NCI-H345 (cell line): ENCODE measurements around the gene IRAK1.

Experiments used
- DNase-seq: peaks from one replicate; lab custom pipeline; 2025; lab: John Stamatoyannopoulos, UW

Gene IRAK1

DNA sequence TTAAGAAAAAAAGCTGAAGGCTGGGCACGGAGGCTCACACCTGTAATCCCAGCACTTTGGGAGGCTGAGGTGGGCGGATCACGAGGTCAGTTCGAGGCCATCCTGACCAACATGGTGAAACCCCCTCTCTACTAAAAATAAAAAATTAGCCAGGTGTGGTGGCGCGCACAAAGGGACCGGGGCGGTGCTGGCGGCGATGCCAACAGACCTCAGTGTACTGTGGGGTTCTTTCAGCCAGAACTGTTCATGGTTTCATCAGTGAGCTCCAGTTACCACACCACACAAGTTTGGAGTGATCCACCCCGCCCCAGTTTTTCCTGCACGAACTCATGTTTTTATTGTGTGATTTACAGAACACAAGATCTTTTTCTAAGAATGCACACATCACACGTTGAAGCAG is 21.2 kb upstream of the IRAK1 start:
- no peak for DNase-seq

DNA sequence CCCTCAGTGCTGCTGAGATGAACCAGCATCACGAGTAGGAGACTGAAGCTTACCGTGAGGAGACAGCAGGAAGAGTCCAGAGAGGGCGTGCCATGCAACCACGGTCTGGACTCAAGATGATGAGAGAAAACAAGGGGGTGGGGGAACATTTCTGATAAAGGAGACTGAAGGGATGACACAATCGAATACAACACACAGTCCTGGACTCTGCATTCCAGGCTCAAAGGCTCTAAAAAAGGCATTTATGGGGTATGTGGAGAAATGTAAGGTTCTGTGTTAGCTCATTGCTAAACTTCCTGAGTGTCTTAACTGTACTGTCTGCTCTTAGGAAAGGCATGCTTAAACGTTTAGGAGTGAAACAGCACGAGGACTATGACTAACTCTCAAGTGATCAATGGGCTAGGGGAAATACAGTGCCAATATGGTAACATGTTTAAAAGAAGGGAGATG is 20.6 kb upstream of the IRAK1 start:
- no peak for DNase-seq

DNA sequence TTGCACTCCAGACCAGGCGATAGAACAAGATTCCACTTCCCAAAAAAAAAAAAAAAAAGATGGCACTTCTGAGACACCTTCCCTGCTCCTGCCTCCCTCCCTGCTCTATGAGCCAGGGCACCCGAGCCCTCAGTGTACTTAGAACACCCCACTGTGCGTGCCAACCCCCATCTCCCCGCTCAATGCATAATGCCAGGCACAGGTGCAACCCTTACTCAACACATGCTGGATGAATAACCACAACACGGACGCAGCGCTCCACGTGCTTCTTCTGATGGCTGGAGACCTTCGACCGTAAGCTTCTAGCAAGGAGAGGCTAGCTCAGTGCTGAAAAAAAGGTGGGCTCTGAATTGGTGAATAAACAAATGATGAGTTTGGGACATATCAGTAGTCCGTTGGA is 19.9 kb upstream of the IRAK1 start:
- DNase-seq: no peak

DNA sequence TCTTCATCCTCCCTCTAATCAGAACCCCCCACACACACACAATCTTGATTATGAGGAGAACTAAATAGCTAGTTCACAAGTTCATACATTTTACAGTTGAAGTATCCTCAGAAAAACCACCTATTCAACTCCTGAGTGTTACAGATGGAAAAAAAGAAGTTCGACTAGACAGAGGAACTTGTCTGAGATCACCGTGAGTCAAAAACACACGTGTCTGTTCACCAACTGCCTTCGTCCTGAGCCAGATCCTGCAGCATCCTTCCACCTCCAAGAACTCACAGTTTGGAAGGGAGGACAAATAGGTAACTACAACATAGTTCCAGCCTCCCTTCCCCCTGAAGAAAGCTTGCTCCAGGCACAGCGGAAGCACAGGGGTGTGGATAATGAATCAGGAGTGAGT is 19.0 kb upstream of the IRAK1 start:
- DNase-seq: no peak

DNA sequence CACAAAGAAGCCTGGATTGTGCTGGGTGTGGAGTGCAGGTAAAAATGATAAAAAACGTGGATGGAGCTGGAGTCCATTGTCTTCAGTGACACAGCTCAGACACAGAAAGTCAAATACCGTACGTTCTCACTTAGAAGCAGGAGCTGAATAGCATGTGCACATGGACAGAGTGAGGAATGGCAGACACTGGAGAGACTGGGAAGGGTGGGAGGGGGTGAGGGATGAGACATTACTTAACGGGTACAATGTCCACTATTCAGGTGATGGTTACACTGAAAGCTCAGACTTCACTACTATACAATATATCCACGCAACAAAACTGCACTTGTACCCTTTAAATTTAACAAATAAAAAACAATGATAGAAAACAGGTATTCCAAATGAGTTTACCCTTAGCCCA is 18.1 kb upstream of the IRAK1 start:
- no peak for DNase-seq

DNA sequence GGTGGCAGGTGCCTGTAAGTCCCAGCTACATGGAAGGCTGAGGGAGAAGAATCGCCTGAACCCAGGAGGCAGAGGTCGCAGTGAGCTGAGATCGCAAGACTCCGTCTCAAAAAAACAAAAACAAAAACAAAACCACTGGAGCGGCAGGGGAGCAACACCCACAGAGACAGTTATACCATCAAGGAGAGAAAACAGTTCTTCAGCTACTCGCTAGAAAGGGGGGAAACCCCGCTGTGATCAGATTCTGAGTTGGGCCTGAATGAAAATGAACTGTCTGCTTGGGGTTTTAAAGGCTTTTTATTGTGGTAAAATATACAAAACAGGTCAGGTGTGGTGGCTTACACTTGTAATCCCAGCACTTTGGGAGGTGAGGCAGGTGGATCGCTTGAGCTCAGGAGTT is 16.8 kb upstream of the IRAK1 start:
- no peak for DNase-seq

DNA sequence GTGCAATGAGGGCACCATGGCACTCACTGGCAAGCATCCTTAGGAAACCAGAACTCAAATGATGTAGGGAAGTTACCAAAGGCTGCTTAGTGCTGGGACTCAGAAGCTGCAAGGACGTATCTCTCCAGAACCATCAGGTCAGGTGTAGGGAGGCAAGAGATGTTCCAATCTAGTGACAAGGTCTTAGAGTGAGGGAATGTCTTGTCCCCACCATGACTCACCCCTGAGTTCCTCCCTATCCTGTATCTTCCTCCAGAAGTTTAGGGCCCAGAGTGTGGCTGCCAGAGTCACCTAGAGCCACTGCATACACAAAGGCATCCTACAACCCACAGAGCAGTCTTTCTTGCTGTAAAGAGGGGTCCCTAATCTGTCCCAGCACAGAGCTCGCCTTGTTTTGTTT is 14.1 kb upstream of the IRAK1 start:
- no peak for DNase-seq

DNA sequence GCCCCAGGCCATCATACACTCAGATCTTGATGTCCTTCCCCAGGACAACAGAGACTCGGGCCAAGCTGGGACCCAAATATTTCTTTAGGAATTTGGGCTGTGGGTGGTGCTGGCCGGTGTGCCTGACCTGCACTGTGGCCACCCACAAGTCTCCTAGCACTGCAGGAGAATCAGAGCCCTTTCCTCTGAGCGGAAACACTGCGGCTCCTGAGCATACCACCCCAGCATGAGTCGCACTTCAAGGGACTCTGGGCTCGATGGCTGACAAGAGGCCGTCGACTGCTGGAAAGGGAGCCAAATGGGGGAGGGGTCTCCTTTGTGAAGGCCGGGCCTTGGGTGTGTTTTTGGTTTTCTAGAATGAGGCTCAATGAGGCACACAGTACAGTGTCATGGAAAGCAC is 13.0 kb upstream of the IRAK1 start:
- DNase-seq: no peak

DNA sequence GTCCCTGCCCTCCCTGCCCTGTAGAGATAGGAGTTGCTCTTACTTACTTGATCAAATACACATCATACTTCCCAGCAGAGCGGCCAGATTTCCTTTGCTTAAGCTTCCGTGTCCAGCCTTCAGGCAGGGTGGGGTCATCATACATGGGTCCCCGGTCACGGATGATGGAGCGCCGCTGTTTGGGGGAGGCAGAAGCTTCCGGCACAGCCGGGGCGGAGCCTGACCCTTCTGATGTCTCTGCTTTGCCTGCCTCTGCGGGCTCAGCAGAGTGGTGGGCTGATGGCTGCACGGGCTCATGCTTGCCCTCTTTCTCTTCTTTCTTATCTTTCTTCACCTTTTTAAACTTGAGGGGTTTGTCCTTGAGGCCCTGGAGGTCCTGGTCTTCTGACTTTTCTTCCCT is 12.5 kb upstream of the IRAK1 start:
- DNase-seq: no peak

DNA sequence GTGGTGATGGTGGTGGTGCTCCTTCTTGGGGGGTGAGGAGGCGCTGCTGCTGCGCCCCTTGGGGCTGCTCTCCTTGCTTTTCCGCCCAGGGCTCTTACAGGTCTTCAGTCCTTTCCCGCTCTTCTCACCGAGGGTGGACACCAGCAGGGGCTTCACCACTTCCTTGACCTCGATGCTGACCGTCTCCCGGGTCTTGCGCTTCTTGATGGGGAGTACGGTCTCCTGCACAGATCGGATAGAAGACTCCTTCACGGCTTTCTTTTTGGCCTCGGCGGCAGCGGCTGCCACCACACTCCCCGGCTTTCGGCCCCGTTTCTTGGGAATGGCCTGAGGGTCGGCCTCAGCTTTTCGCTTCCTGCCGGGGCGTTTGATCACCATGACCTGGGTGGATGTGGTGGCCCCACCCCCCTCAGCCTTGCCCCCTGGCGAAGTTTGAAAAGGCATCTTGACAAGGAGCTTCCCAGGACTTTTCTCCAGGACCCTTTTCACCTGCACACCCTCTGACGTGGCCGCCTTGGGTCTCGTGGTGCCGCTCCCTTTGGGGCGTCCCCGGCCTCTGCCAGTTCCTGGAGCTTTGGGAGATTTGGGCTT is 11.1 kb upstream of the IRAK1 start:
- DNase-seq: no peak

DNA sequence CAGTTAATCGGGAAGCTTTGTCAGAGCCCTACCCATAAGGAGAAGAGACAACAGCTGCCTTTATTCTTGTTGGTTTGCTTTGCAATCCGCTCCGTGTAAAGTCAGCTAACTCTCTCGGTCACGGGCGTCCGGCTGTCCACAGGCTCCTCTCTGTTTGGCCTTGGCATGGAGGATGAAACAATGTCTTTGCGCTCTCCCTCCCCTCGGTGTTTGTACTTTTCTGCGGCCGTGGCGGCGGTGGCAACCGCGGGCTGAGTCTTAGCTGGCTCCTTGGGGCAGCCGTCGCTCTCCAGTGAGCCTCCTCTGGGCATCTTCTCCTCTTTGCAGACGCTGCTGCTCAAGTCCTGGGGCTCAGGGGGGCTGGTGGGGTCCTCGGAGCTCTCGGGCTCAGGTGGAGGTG is 10.6 kb upstream of the IRAK1 start:
- no peak for DNase-seq

DNA sequence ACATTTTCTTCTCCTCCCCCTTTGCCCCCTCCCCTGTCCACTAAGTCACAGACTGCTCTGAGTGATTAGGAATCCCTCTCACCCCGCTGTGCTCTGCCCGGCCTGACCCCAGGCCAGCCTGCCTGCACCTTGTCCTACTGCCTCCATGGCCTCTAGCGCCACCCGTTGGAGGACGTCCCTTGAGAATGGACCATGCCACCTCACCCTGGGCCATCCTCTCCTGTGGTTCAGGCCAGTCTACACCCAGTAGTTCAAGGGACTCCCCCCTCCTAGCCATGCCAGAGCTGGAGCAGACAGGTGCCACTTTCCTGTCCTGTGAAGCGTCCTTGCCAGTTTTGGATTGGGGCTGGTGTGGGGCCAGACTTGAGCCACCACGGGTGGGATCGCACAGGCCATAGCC is 9.7 kb upstream of the IRAK1 start:
- DNase-seq: no peak

DNA sequence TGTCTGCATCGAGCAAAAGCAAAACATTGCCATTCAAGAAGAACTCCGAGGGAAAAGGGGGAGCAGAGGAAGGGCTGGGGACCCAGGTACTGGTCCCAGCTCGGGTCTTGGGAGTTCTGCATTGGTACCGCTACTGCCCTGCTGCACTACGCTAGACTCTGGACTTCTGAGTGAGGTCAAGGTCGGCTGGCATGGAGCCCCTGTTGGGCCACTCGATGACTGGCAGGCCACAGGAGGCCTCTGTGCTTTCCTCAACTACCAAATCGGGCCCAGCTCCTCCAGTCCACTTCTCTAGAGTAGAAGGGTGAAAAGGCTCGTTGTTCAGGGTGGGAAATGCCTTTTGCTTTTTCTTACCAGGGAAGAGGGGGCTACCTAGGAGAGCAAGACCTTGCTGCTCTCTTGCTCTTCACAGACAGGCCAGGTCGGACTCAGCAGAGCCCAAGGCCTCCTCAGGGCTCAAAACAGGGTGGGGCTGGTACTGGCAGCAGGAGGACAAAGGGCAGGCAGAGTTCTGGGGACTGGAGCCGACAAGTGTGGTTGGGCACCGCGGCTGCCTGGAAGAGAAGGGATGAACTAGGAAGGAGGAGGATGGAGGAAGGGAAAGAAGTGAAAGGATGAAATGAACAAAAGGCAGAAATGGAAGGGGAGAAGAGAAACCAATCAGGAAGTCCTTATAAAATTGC is 8.9 kb upstream of the IRAK1 start:
- no peak for DNase-seq

DNA sequence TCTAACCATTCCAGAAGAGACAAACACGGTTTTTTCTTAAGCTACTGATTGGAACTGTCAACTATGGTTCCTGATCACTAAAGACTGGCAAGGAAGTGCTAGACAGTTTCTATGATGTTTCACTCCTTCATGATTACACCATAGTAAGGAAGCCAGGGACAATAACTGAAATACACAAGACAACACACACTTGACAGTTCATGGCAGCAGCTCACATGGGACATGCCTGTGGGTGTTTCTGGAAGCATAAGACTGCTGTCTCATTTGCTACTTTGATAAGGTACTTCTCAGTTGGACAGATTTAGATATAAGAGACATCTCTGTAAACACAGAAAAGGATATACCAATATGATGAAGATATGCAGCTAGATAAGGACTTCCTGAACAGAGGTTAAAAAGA is 8.3 kb upstream of the IRAK1 start:
- no peak for DNase-seq

DNA sequence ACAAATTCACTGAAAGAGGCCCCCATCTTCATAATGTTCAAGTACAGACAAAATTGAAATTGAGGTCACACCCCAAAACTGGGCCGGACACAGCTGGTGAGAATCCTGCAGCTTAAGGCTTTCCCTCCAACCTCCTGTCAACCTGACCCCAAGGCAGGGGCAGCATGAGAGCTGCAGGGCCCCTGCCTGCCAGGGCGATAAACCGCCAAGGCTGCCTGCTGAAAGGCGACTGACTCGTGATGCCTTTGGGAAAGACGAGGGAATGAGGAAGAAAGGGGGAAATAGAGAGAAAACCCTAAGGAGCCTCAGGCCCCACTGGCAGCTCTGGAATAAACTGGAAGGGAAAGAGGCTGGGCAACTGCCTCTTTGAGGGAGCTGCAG is 7.3 kb upstream of the IRAK1 start:
- DNase-seq: no peak

DNA sequence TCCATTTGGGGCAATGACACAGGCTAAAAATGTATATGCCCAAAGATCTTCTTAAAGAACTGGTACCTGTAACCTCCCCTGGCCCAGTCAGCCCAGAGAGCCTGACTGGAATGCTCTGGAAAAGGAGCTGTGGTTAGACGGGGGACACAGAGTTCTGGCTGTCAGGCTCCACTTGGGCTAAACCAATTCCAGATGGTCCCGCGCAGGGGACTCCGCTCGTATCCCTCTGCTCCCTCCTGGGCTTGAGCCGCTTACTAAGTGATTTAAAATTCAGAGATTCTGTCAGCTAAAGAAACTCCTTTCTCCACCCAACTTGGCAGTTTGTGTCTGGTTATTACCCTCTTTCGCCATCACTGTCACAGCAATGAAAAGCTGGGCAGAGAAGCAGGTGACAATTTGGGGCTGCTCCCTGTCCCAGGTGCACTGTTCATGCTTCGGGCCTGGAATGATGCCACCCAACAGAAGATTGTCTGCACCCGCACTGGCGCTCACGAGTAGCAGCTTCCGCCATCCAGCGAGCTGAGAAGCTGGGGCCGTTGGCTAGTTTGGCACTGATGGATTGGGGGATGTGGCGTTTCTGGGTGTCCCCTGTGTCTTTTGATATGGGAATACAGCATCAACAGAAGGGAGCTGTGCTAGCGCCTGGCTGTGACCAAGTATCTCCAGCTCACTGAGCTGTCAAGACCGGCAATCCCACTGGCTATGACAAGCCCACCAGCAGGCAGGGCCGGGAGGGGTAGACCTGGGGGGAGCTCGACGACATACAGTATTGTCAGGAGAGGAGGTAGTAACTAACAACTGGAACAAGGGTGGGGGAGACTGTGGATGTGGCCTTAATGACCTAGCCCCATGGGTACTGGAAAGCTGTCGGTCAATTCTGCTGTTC is 6.7 kb upstream of the IRAK1 start:
- DNase-seq: no peak

DNA sequence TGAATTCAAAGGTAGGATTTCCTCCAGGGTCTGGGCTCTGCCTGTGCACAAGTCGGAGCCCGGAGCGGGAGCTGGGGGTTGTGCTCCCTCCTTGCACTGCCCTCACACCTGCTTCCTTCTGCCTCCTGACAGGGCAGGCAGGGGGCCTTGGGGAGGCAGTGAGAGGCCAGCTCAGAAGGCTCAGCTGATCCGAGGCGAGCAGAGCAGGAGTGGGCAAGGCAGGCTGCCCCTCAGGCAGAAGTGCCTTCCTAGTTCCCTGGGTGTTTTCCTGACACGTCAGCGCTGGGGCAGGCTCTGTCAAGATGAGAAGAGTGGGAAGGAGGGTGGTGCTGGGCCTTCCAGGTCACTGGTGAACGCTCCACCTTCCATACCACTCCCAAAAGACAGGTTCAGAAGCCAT is 5.5 kb upstream of the IRAK1 start:
- DNase-seq: no peak

DNA sequence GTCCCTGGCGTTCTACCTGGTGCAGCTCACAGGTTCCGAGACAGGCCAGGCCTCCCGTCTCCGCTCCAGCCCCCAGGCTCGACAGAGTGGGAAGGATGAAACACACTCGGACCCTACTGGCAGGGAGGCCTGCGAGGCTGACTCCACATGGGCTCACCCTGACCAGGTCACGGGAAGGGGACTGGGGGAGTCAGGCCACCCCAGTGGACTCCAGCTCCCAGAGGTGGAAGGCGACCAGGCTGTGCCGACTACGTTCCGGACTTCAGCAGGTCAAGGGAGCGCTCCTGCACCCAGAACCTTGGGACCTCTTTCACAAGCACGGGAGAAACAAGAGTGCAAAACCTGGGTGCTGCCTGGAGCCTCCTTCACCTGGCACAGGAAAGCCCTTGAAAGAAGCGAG is 4.6 kb upstream of the IRAK1 start:
- DNase-seq: no peak

DNA sequence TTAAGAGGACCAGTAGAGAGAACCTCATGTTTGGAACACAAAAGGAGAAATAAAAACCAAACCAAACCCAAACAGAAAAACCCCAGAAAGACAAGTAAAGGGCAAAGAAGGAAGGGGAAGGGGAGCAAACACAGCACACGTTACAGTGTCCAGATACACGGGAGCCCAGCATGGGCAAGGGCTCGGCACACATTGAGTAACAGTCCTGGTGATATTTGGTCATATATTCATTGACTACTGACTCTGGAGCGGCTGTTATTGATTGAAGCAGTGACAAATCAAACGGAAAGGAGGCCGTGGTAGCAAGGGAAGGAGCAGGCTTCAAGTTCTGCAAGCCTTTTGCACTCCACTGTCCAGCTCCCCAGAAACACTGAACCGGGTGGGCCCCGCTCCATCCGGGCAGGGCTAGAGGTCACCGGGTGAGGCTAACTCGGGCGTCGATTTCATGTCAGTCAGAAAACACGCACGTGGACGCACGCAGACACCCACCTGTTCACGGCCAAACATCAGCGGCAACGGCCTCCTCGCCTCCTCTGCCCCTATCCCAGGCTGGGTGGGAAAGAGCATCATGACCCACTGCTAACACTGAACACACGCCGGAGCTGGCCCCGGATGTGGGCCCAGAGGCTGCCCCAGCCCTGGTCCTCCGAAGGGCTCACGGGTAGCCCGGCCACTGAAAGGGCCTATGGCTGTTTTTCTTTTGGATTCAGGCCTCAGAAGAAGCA is 3.7 kb upstream of the IRAK1 start:
- DNase-seq: no peak

DNA sequence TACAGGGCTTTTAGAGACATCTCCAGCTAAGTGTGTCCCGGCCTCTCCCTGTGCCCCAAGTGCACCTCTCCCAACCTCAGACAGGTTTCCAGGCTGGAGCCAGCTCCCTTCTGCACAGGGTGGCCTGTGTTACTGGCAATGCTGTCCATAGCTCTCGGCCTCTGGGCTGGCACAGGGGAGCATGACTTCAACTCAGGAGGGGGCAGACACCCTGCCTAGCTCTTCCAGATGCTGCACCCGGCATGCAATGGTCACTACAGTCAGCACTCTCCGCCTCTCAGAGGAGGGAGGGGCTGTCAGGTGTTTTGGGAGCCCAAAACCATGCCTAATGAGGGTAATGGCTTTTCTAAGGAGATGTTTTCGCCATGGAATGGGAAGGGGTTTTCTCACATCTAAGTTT is 2.4 kb upstream of the IRAK1 start:
- no peak for DNase-seq

DNA sequence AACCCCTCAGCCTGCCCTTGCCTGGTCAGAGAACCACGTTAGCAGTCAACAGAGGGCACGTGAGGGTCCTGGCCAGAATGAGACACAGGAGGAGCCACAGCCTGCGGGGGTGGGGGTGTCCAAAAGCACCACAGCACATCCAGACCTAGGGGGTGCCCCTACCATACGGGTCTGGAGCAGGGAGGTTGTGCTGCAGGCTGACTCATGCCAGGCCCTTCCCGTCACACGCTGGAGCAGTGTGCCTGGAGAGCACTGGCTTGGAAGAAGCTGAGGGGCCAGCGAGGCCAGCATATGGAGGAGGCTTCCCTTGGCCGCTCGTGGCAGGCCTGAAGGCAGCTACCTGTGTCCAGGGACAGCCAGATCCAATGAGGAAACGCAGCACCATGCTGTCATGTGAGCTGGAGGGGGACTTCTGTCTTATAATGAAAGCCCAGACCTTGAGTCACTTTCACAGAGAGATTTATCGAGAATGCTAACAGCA is 1.5 kb upstream of the IRAK1 start:
- DNase-seq: no peak

DNA sequence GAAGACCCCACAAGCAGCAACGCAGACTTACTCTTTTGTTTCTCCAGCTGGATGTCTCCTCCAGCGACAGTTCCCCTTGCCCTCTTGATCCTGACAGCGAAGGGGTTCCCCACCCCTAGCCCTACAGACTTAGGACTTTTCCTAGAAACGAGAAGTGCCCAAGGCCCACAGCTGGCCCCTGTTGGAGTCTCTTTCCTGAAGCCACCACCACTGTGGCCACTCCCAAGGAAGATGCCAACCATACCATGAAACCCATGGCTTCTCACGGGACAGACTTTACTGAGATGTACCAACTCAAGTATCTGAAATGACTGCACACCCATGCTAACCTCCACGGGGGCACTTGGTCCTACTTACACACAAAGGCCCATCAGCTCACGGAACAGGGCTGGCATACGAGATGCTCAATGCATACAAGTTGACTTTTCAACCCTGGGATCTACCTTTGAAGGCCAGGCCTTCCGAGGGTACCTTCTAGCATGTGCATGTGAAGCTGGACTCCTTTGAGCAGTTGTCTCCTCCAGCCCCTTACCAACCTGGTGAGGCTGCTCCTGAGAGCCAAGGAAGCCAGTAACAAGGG is 924 bp upstream of the IRAK1 start:
- no peak for DNase-seq
